ENCODE data around the gene SRRM4.

- TF ChIP-seq SP1 (IDR thresholded peaks at IDR 0.05) (no peak), ARNT (IDR thresholded peaks at IDR 0.05) (no peak), CTBP1 (IDR thresholded peaks at IDR 0.05; ENCODE audit: borderline replicate concordance) (no peak), FOXK2 (IDR thresholded peaks at IDR 0.05) (no peak), BHLHE40 (IDR thresholded peaks at IDR 0.05; ENCODE audit: borderline replicate concordance) (no peak), FOXM1 (IDR thresholded peaks at IDR 0.05; ENCODE audit: borderline replicate concordance) (no peak), ZNF384 (IDR thresholded peaks at IDR 0.05) (no peak), PKNOX1 (IDR thresholded peaks at IDR 0.05) (no peak), SUZ12 (IDR thresholded peaks at IDR 0.05) (no peak), ELF4 (IDR thresholded peaks at IDR 0.05) (no peak), HDGF (IDR thresholded peaks at IDR 0.05; ENCODE audit: borderline replicate concordance) (no peak), TARDBP (IDR thresholded peaks at IDR 0.05) (no peak)
Measured at GRCh38 chr12:119051474-119051873, 70.1 kb downstream of the SRRM4 start.
